Sigmoid colon (tissue), 4 donors: ENCODE results near the gene MIB1.

Experiments used
- CTCF ChIP-seq, 4 experiments: fragments of 450-650 bp in 3 of 4; fragments of 200-600 bp in 1 of 4; IDR thresholded peaks; one replicate each; pipeline ENCODE4 v1.5.1; 2016 to 2019; ENCODE audit warnings: antibody characterized with exemption in 4 of 4, mild to moderate bottlenecking in 3 of 4, moderate library complexity in 2 of 4
- EP300 ChIP-seq, 4 donors: sonication (generic); formaldehyde crosslinking; IDR thresholded peaks; one replicate each; pipeline ENCODE4 v1.6.1; 2017; ENCODE audit warnings: antibody characterized with exemption in 4 of 4
- POLR2A ChIP-seq, 2 donors: fragments of 450-650 bp; IDR thresholded peaks; one replicate each; pipeline ENCODE4 v1.6.1; 2016; ENCODE audit warnings: antibody characterized with exemption in 2 of 2, mild to moderate bottlenecking in 2 of 2, moderate library complexity in 2 of 2
- POLR2AphosphoS5 ChIP-seq, 4 donors: sonication (generic); formaldehyde crosslinking; IDR thresholded peaks; one replicate each; pipeline ENCODE4 v1.6.1; 2017; ENCODE audit warnings: antibody characterized with exemption in 4 of 4

GRCh38 chr18:21896732-21897336 is 156.2 kb downstream of the MIB1 start:
- no peak for TF ChIP-seq CTCF (IDR thresholded peaks at IDR 0.05)
- TF ChIP-seq POLR2AphosphoS5 (IDR thresholded peaks at IDR 0.05), result no peak
- TF ChIP-seq POLR2A (IDR thresholded peaks at IDR 0.05), result no peak
- no peak for TF ChIP-seq EP300 (IDR thresholded peaks at IDR 0.05)
